NCI-H748 (cell line): ENCODE results near the gene BMAL1.
"Not testable (repeated sequence)": the region's sequence is repeated elsewhere in the genome, so short reads cannot be mapped to it uniquely, and the experiment has no call there.

Source experiments
- DNase-seq: peaks from one replicate; lab custom pipeline; 2025; ENCODE audit not compliant: unreplicated experiment; lab: John Stamatoyannopoulos, UW

The BMAL1 gene

GRCh38 chr11:13436836-13437235 lies 159.2 kb downstream of the BMAL1 start:
- DNase-seq, result not testable (repeated sequence)
